WTC11 (cell line): ENCODE measurements around the gene RRAD. TPM values are rescaled to one million over a fixed set of nuclear protein-coding genes. Genes with fewer than 3 reads are reported as not detected.
A peak's percentile ranks its signal among the peaks of the same experiment; 100 is the strongest.

Experiments
- ATAC-seq: fragments of 200-7000 bp; cut with Tn5 transposase; 2 replicates; pipeline ENCODE4 v1.10.0; 2021; ENCODE audit warnings: mild to moderate bottlenecking, moderate library complexity
- CTCF ChIA-PET: fragments of 300-600 bp; sonication (Branson Sonifier 250); formaldehyde crosslinking; loops from one replicate; lab custom pipeline; 2021; ENCODE audit warnings: antibody characterized with exemption; lab: Charles Lee
- POLR2A ChIA-PET: fragments of 350-600 bp; sonication (Branson Sonifier 250); formaldehyde crosslinking; loops from one replicate; lab custom pipeline; 2021; ENCODE audit warnings: antibody characterized with exemption; lab: Charles Lee
- DNase-seq: peaks from one replicate; pipeline ENCODE4 v3.0.0; 2021; ENCODE audit warnings: low spot score
- H3K27ac Mint-ChIP-seq: 2 replicates; pipeline ENCODE4 v1.8.0; 2021; ENCODE audit warnings: mixed read lengths
- H3K27me3 Mint-ChIP-seq: 2 replicates; pipeline ENCODE4 v1.8.0; 2021; ENCODE audit warnings: low read depth, mild to moderate bottlenecking, moderate library complexity, mixed read lengths
- H3K36me3 Mint-ChIP-seq: 2 replicates; pipeline ENCODE4 v1.8.0; 2021; ENCODE audit warnings: mixed read lengths
- H3K4me1 Mint-ChIP-seq: 2 replicates; pipeline ENCODE4 v1.8.0; 2022; ENCODE audit warnings: mixed read lengths
- H3K4me3 Mint-ChIP-seq: 2 replicates; pipeline ENCODE4 v1.8.0; 2021; ENCODE audit warnings: mild to moderate bottlenecking, moderate library complexity, mixed read lengths
- H3K9me3 Mint-ChIP-seq: 2 replicates; pipeline ENCODE4 v1.8.0; 2021; ENCODE audit warnings: mixed read lengths
- AR ChIP-seq: fragments of 250-450 bp; sonication (Bioruptor Pico); IDR thresholded peaks from 2 replicates; pipeline ENCODE4 v1.9.0; 2021; ENCODE audit warnings: mild to moderate bottlenecking
- ATF6 ChIP-seq: sonication (generic); formaldehyde crosslinking; IDR thresholded peaks from 2 replicates; pipeline ENCODE4 v1.8.1; 2023; ENCODE audit warnings: mild to moderate bottlenecking, missing genetic modification reagents
- CTCF ChIP-seq: fragments of 200-600 bp; IDR thresholded peaks from 2 replicates; pipeline ENCODE4 v1.8.0; 2022; ENCODE audit warnings: antibody characterized with exemption
- NR2C2 ChIP-seq: sonication (generic); formaldehyde crosslinking; IDR thresholded peaks from 2 replicates; pipeline ENCODE4 v1.8.0; 2022; ENCODE audit warnings: mild to moderate bottlenecking, missing genetic modification reagents
- NR3C1 ChIP-seq: sonication (generic); formaldehyde crosslinking; conservative IDR thresholded peaks from 2 replicates; pipeline ENCODE4 v1.8.1; 2023; ENCODE audit warnings: low read depth, mild to moderate bottlenecking, missing genetic modification reagents
- OVOL2 ChIP-seq: fragments of 250-450 bp; sonication (Bioruptor Pico); IDR thresholded peaks from 2 replicates; pipeline ENCODE4 v1.9.0; 2021; ENCODE audit warnings: mild to moderate bottlenecking, borderline replicate concordance
- SP1 ChIP-seq: sonication (generic); formaldehyde crosslinking; conservative IDR thresholded peaks from 2 replicates; pipeline ENCODE4 v1.8.1; 2022; ENCODE audit warnings: missing genetic modification reagents
- STAT6 ChIP-seq: sonication (generic); formaldehyde crosslinking; conservative IDR thresholded peaks from 2 replicates; pipeline ENCODE4 v1.8.1; 2023; ENCODE audit warnings: mild to moderate bottlenecking, low read depth, missing genetic modification reagents, moderate library complexity
- TEAD1 ChIP-seq: sonication (generic); formaldehyde crosslinking; IDR thresholded peaks from 2 replicates; pipeline ENCODE4 v1.8.0; 2022; ENCODE audit warnings: mild to moderate bottlenecking, missing genetic modification reagents
- TEAD4 ChIP-seq: sonication (generic); formaldehyde crosslinking; IDR thresholded peaks from 2 replicates; pipeline ENCODE4 v1.8.0; 2022; ENCODE audit warnings: mild to moderate bottlenecking, missing genetic modification reagents
- USF1 ChIP-seq: sonication (generic); formaldehyde crosslinking; IDR thresholded peaks from 2 replicates; pipeline ENCODE4 v1.8.0; 2022; ENCODE audit warnings: mild to moderate bottlenecking, missing genetic modification reagents
- ZMAT4 ChIP-seq: fragments of 250-450 bp; sonication (Bioruptor Pico); IDR thresholded peaks from 2 replicates; pipeline ENCODE4 v1.9.0; 2021; ENCODE audit warnings: mild to moderate bottlenecking
- ZNF219 ChIP-seq: sonication (generic); formaldehyde crosslinking; IDR thresholded peaks from 2 replicates; pipeline ENCODE4 v1.8.0; 2023; ENCODE audit warnings: missing genetic modification reagents, mild to moderate bottlenecking, borderline replicate concordance
- ZNF396 ChIP-seq: fragments of 250-450 bp; sonication (Bioruptor Pico); IDR thresholded peaks from 2 replicates; pipeline ENCODE4 v1.8.0; 2021; ENCODE audit warnings: mild to moderate bottlenecking, moderate library complexity, borderline replicate concordance
- ZNF416 ChIP-seq: fragments of 250-450 bp; sonication (Bioruptor Pico); IDR thresholded peaks from 2 replicates; pipeline ENCODE4 v1.9.0; 2021; ENCODE audit warnings: mild to moderate bottlenecking, inconsistent platforms
- ZNF425 ChIP-seq: fragments of 250-450 bp; sonication (Bioruptor Pico); conservative IDR thresholded peaks from 2 replicates; pipeline ENCODE4 v1.9.0; 2021; ENCODE audit warnings: mild to moderate bottlenecking
- ZSCAN18 ChIP-seq: fragments of 250-450 bp; sonication (Bioruptor Pico); IDR thresholded peaks from 2 replicates; pipeline ENCODE4 v2.1.2; 2022; ENCODE audit warnings: mild to moderate bottlenecking, moderate library complexity
- total RNA-seq: library from RNA; stranded (reverse); gene quantifications from 3 replicates; pipeline ENCODE4 v1.2.3, GENCODE V29; 2021

Gene RRAD
- total RNA-seq, 1 experiment from 2014 or later, result 0.52 TPM

- TF ChIP-seq STAT6 (CRISPR knock-in tag) (no peak), CTCF (peak; percentile 86), NR2C2 (no peak), ZNF425 (CRISPR knock-in tag) (no peak), SP1 (CRISPR knock-in tag) (0 out of 2 replicates have a peak, but pooled peaks have one; percentile 13), ZNF396 (CRISPR knock-in tag) (no peak), ATF6 (CRISPR knock-in tag) (no peak), ZNF219 (CRISPR knock-in tag) (no peak)
Observed at GRCh38 chr16:66947302-66948065, 22.1 kb upstream of the RRAD start (continued).

GRCh38 chr16:66946974-66947301, 21.6 kb upstream of the RRAD start:
- DNase-seq (no peak), ATAC-seq (no peak)
- H3K27me3 Mint-ChIP-seq, result peaks cover 53% of the 10 kb centered on the region
- peaks cover 8% of the 10 kb centered on the region for H3K9me3 Mint-ChIP-seq
- ChIA-PET CTCF (interaction anchor here (0.7 to 2.5 kb wide), 5 partner anchors 14 to 239 kb away, joined by 3 to 9 read pairs (median 3); partner anchors contain the start of gene CES3), POLR2A (no interaction called here)
- H3K36me3 Mint-ChIP-seq, result peaks cover 15% of the 10 kb centered on the region; the same call in 1 of the 2 replicates
- no peak overlapping the region; the same call in 1 of the 2 replicates for H3K27ac Mint-ChIP-seq
- peaks cover 12% of the 10 kb centered on the region for H3K4me1 Mint-ChIP-seq
- 0 out of 2 replicates have a peak overlapping the region, but pooled peaks have one; percentile 82 for H3K4me3 Mint-ChIP-seq
- no peak for TF ChIP-seq TEAD1 (CRISPR knock-in tag)
- TF ChIP-seq OVOL2 (CRISPR knock-in tag), result no peak
- no peak for TF ChIP-seq NR3C1 (CRISPR knock-in tag)

- peaks cover 12% of the 10 kb centered on the region for H3K4me1 Mint-ChIP-seq
- CTCF ChIA-PET, result interaction anchor here (1.3 to 2.5 kb wide), 2 partner anchors 14 to 71 kb away, joined by 3 to 9 read pairs; partner anchors contain the start of gene CES3
- ATAC-seq (no peak), DNase-seq (no peak)
- H3K27ac Mint-ChIP-seq, result no peak overlapping the region; the same call in 1 of the 2 replicates
- POLR2A ChIA-PET, result no interaction called here
- H3K36me3 Mint-ChIP-seq, result peaks cover 13% of the 10 kb centered on the region; the same call in 1 of the 2 replicates
- H3K9me3 Mint-ChIP-seq, result peaks cover 4% of the 10 kb centered on the region
- H3K4me3 Mint-ChIP-seq, result no peak overlapping the region
- peaks cover 49% of the 10 kb centered on the region for H3K27me3 Mint-ChIP-seq
- TF ChIP-seq AR (CRISPR knock-in tag) (no peak), TEAD1 (CRISPR knock-in tag) (no peak), ZMAT4 (CRISPR knock-in tag) (no peak), ZSCAN18 (CRISPR knock-in tag) (no peak), ZNF416 (no peak), USF1 (CRISPR knock-in tag) (no peak), TEAD4 (CRISPR knock-in tag) (no peak), ZNF396 (CRISPR knock-in tag) (no peak)
Observed at GRCh38 chr16:66946541-66946940, 21.2 kb upstream of the RRAD start.
